Liver (tissue), 9 donors: ENCODE results near the gene TADA2A. TPM values are rescaled to one million over a fixed set of nuclear protein-coding genes. Genes with fewer than 3 reads are reported as not detected.

Experiments
- DNase-seq: peaks from one replicate; pipeline ENCODE4 v3.0.0-alpha.2; 2017; ENCODE audit warnings: low spot score
- H3K27ac ChIP-seq, 2 donors: one replicate each; pipeline ENCODE4 v1.7.0; 2013; ENCODE audit warnings: inconsistent platforms in 2 of 2, low read length in 2 of 2, control low read depth in 1 of 2, low read depth in 1 of 2, mild to moderate bottlenecking in 1 of 2
- H3K27me3 ChIP-seq, 4 donors: one replicate each; pipeline versions ENCODE4 v1.6.1 to v1.7.0; 2013; ENCODE audit warnings: low read length in 3 of 4, inconsistent platforms in 1 of 4, mild to moderate bottlenecking in 1 of 4, moderate library complexity in 1 of 4; ENCODE audit not compliant: control insufficient read depth in 4 of 4, insufficient read depth in 4 of 4
- H3K36me3 ChIP-seq, 4 donors: one replicate each; pipeline versions ENCODE4 v1.6.1 to v1.7.0; 2013; ENCODE audit warnings: low read length in 3 of 4, mild to moderate bottlenecking in 3 of 4, low read depth in 1 of 4, moderate library complexity in 1 of 4; ENCODE audit not compliant: control insufficient read depth in 4 of 4, insufficient read depth in 3 of 4
- H3K4me1 ChIP-seq, 4 donors: one replicate each; pipeline versions ENCODE4 v1.6.1 to v1.7.0; 2013; ENCODE audit warnings: low read length in 3 of 4, mild to moderate bottlenecking in 3 of 4, moderate library complexity in 1 of 4; ENCODE audit not compliant: control insufficient read depth in 4 of 4, insufficient read depth in 4 of 4
- H3K4me3 ChIP-seq, 3 donors: one replicate each; pipeline versions ENCODE4 v1.6.1 to v1.7.0; 2013; ENCODE audit warnings: low read length in 3 of 3, control low read depth in 1 of 3, low read depth in 1 of 3, mild to moderate bottlenecking in 1 of 3
- H3K9ac ChIP-seq, 2 donors: one replicate each; pipeline ENCODE4 v1.7.0; 2013; ENCODE audit warnings: low read length in 2 of 2, mild to moderate bottlenecking in 2 of 2, moderate library complexity in 2 of 2, control low read depth in 1 of 2, low read depth in 1 of 2
- H3K9me3 ChIP-seq, 4 donors: one replicate each; pipeline versions ENCODE4 v1.6.1 to v1.7.0; 2013; ENCODE audit warnings: low read length in 3 of 4; ENCODE audit not compliant: control insufficient read depth in 4 of 4
- EGR1 ChIP-seq, 2 donors: IDR thresholded peaks; 2 replicates each; pipeline ENCODE4 v1.6.1; 2016 to 2018; ENCODE audit warnings: antibody characterized with exemption in 2 of 2, low read depth in 2 of 2
- FOXA2 ChIP-seq: IDR thresholded peaks from 2 replicates; pipeline ENCODE4 v1.6.1; 2016; ENCODE audit warnings: antibody characterized with exemption
- GABPA ChIP-seq, 2 donors: IDR thresholded peaks in 1 of 2; conservative IDR thresholded peaks in 1 of 2; 2 replicates each; pipeline ENCODE4 v1.6.1; 2016; ENCODE audit warnings: antibody characterized with exemption in 2 of 2, mild to moderate bottlenecking in 1 of 2, moderate library complexity in 1 of 2
- HNF4A ChIP-seq, 2 donors: conservative IDR thresholded peaks; 2 replicates each; pipeline ENCODE4 v1.6.1; 2016; ENCODE audit warnings: antibody characterized with exemption in 2 of 2, mild to moderate bottlenecking in 2 of 2
- HNF4G ChIP-seq: IDR thresholded peaks from 2 replicates; pipeline ENCODE4 v1.6.1; 2016; ENCODE audit warnings: antibody characterized with exemption
- JUND ChIP-seq, 2 donors: IDR thresholded peaks; 2 replicates each; pipeline ENCODE4 v1.6.1; 2016; ENCODE audit warnings: antibody characterized with exemption in 2 of 2
- NR2F2 ChIP-seq: IDR thresholded peaks from 2 replicates; pipeline ENCODE4 v1.6.1; 2016; ENCODE audit warnings: antibody characterized with exemption
- RAD21 ChIP-seq, 2 donors: IDR thresholded peaks; 2 replicates each; pipeline ENCODE4 v1.6.1; 2016; ENCODE audit warnings: antibody characterized with exemption in 2 of 2, mild to moderate bottlenecking in 2 of 2
- RXRA ChIP-seq, 2 donors: IDR thresholded peaks; 2 replicates each; pipeline ENCODE4 v1.6.1; 2017 to 2018; ENCODE audit warnings: antibody characterized with exemption in 2 of 2, mild to moderate bottlenecking in 1 of 2
- SP1 ChIP-seq: IDR thresholded peaks from 2 replicates; pipeline ENCODE4 v1.6.1; 2018; ENCODE audit warnings: antibody characterized with exemption, mild to moderate bottlenecking
- TAF1 ChIP-seq: conservative IDR thresholded peaks from 2 replicates; pipeline ENCODE4 v1.6.1; 2016; ENCODE audit warnings: antibody characterized with exemption, mild to moderate bottlenecking
- YY1 ChIP-seq: IDR thresholded peaks from 2 replicates; pipeline ENCODE4 v1.6.1; 2016; ENCODE audit warnings: antibody characterized with exemption, mild to moderate bottlenecking
- WGBS: extraction: QIAGEN DNeasy Blood & Tissue Kit; methylation state at CpG from one replicate; pipeline ENCODE4 v1.1.7; 2013; 5-methylcytosine and 5-hydroxymethylcytosine counted together
- polyA plus RNA-seq, 2 donors: library from polyadenylated mRNA; stranded (reverse) in 1 of 2; unstranded in 1 of 2; fragments of 200-250 nt in 1 of 2; fragments of >200 nt in 1 of 2; fragmentation: Nextera tagmentation in 1 of 2; extraction: Ambion mirVana in 1 of 2; gene quantifications; one replicate each; pipeline versions ENCODE4 v1.2.1 to v1.2.3, GENCODE V29; 2013 to 2015
- total RNA-seq, 2 donors: library from RNA; depleted of rRNA; stranded (reverse); fragments of >200 nt; gene quantifications; one replicate each; pipeline ENCODE4 v1.2.3, GENCODE V29; 2014
- TF ChIP-seq, protein P1 (sequence below): IDR thresholded peaks from 2 replicates; pipeline ENCODE4 v1.6.1; 2016; ENCODE audit warnings: antibody characterized with exemption
- TF ChIP-seq, protein P2 (sequence below): IDR thresholded peaks from 2 replicates; pipeline ENCODE4 v1.6.1; 2016; ENCODE audit warnings: antibody characterized with exemption
- TF ChIP-seq, protein P3 (sequence below): fragments of 150-350 bp; IDR thresholded peaks from 2 replicates; pipeline ENCODE4 v1.5.1; 2017; ENCODE audit warnings: improper control_type of control experiment, low read depth, low read length; ENCODE audit not compliant: missing input control
- TF ChIP-seq, protein P4 (sequence below): IDR thresholded peaks from 2 replicates; pipeline ENCODE4 v1.6.1; 2016; ENCODE audit warnings: antibody characterized with exemption, mild to moderate bottlenecking
- TF ChIP-seq, protein P5 (sequence below): IDR thresholded peaks from 2 replicates; pipeline ENCODE4 v1.6.1; 2016; ENCODE audit warnings: antibody characterized with exemption
- donor health status: healthy.
- donor health status: healthy.
- donor health status: healthy.
- donor health status: healthy.
- donor health status: healthy.

The TADA2A gene
- total and polyA plus RNA-seq, 4 donors = 2.8 to 13.4 (median 8.2) TPM

DNA sequence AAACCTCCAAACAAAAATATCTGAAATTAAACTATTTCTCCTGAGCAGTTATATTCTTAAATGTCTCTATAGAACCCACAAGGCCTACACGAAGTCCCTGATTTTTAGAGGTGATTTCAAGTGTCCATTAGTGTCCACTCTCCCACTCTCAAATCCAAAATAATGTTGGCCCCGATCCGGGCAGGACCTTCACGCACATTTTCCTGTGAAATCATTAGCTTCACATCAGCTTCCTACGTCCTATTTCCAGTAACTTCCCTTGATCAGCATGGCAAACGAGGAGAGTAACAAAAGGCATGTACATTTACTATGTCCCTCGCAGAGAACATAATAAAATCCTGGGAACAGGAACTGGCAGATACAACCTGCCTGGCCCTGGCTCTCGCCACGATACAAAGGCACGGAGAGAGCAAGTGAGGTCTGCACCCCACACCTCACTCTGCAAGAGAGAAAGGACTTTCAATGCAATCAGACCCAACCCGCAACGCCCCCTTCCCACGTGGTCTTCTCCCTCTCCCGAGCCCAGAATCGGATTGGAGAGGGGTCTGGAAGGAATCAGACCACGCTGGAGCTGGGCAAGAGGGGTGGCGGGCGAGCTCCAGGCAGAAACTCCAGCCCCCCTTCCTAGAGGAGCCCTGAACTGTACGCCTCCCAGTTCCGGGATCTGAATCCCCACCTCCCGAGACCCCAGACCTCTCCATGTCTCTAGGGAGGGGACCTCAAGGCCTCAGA is 48.4 kb upstream of the TADA2A start:
- Histone ChIP-seq H3K27me3 (no peaks in the 10 kb centered on the region), H3K27ac (peak overlapping the region; percentile 91 to 97), H3K4me1 (peaks cover 2 to 32% (median 21%) of the 10 kb centered on the region in 4 donors), H3K36me3 (peaks cover 0 to 6% (median 2%) of the 10 kb centered on the region in 4 donors), H3K9me3 (no peaks in the 10 kb centered on the region), H3K4me3 (peak overlapping the region; percentile 78 to 94 (median 91)), H3K9ac (peak overlapping the region; percentile 86 to 90)
- 1% methylated on average over 21 of the region's 21 CpGs for WGBS
- TF ChIP-seq TAF1 (peak; percentile 45), RXRA (IDR thresholded peaks at IDR 0.05) (peak in 1 of 2 donors; percentile 9), FOXA2 (no peak), HNF4G (no peak), EGR1 (IDR thresholded peaks at IDR 0.05; ENCODE audit: low read depth in 2 of 2) (no peak)
- TF ChIP-seq, protein P1, sequence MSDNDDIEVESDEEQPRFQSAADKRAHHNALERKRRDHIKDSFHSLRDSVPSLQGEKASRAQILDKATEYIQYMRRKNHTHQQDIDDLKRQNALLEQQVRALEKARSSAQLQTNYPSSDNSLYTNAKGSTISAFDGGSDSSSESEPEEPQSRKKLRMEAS = peak; percentile 32
- peak; percentile 72 for DNase-seq

DNA sequence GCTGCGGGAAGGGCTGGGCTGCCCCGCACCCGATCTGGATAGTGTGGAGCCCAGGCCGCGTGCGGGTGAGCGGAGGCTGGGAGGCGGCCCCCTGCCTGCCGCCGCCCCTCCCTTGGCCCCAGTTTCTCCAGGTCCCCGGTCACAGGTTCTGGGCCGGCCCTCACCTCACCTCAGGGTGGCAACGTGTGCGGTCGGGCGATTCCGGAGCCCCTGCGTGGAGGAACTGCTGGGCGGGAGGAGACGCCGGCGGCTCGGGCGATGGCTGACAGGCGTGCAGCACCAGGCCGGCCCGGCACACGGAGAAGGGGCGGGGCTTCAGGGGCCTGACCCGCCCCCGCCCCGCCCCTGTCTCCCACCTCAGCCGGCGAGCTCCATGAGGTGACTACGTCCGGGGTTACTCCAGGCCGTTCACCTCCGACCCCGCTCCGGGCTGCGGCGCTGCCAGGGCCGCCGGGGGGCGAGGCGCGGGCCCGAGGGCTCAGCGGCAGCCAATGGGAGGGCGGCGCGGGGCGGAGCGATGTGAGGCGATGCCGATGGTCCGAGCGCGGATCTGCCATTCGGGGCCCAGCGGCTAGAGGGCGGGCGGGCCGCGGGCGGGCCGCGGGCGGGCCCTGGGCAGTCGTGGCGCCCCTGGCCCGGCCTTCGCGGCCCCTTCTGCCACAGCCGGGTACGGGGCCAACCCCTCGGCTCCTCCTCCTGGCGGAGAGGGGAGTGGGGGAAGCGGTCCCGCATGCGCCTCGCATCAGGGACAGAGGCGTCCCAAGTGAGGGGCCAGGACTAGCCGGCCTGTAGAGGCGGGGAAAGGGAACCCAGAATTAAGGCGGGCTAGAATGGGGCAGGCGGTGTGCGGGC is 47.6 kb upstream of the TADA2A start:
- DNase-seq = peak; percentile 96
- peaks cover 2 to 32% (median 21%) of the 10 kb centered on the region in 4 donors for H3K4me1 ChIP-seq
- H3K4me3 ChIP-seq = peak overlapping the region; percentile 78 to 94 (median 91)
- H3K36me3 ChIP-seq = peaks cover 0 to 2% (median 1%) of the 10 kb centered on the region in 4 donors
- H3K27ac ChIP-seq = peak overlapping the region; percentile 91 to 97
- no peaks in the 10 kb centered on the region for H3K27me3 ChIP-seq
- TF ChIP-seq, protein P2, sequence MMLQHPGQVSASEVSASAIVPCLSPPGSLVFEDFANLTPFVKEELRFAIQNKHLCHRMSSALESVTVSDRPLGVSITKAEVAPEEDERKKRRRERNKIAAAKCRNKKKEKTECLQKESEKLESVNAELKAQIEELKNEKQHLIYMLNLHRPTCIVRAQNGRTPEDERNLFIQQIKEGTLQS = no peak
- TF ChIP-seq FOXA2 (no peak), YY1 (peak; percentile 67), HNF4G (no peak), RAD21 (IDR thresholded peaks at IDR 0.05) (no peak), RXRA (IDR thresholded peaks at IDR 0.05) (peak; percentile 36 to 48), HNF4A (conservative IDR thresholded peaks at IDR 0.05) (peak in 1 of 2 donors; percentile 27), EGR1 (IDR thresholded peaks at IDR 0.05; ENCODE audit: low read depth in 2 of 2) (peak in 1 of 2 donors; percentile 38), SP1 (peak; percentile 29), NR2F2 (no peak), JUND (IDR thresholded peaks at IDR 0.05) (no peak), GABPA (IDR thresholded peaks at IDR 0.05 in 1 of 2, conservative IDR thresholded peaks at IDR 0.05 in 1 of 2) (peak in 1 of 2 donors; percentile 21)
- TF ChIP-seq, protein P1 = peak; percentile 24
- TF ChIP-seq, protein P3, sequence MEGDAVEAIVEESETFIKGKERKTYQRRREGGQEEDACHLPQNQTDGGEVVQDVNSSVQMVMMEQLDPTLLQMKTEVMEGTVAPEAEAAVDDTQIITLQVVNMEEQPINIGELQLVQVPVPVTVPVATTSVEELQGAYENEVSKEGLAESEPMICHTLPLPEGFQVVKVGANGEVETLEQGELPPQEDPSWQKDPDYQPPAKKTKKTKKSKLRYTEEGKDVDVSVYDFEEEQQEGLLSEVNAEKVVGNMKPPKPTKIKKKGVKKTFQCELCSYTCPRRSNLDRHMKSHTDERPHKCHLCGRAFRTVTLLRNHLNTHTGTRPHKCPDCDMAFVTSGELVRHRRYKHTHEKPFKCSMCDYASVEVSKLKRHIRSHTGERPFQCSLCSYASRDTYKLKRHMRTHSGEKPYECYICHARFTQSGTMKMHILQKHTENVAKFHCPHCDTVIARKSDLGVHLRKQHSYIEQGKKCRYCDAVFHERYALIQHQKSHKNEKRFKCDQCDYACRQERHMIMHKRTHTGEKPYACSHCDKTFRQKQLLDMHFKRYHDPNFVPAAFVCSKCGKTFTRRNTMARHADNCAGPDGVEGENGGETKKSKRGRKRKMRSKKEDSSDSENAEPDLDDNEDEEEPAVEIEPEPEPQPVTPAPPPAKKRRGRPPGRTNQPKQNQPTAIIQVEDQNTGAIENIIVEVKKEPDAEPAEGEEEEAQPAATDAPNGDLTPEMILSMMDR = peak; percentile 40
- TF ChIP-seq, protein P4, sequence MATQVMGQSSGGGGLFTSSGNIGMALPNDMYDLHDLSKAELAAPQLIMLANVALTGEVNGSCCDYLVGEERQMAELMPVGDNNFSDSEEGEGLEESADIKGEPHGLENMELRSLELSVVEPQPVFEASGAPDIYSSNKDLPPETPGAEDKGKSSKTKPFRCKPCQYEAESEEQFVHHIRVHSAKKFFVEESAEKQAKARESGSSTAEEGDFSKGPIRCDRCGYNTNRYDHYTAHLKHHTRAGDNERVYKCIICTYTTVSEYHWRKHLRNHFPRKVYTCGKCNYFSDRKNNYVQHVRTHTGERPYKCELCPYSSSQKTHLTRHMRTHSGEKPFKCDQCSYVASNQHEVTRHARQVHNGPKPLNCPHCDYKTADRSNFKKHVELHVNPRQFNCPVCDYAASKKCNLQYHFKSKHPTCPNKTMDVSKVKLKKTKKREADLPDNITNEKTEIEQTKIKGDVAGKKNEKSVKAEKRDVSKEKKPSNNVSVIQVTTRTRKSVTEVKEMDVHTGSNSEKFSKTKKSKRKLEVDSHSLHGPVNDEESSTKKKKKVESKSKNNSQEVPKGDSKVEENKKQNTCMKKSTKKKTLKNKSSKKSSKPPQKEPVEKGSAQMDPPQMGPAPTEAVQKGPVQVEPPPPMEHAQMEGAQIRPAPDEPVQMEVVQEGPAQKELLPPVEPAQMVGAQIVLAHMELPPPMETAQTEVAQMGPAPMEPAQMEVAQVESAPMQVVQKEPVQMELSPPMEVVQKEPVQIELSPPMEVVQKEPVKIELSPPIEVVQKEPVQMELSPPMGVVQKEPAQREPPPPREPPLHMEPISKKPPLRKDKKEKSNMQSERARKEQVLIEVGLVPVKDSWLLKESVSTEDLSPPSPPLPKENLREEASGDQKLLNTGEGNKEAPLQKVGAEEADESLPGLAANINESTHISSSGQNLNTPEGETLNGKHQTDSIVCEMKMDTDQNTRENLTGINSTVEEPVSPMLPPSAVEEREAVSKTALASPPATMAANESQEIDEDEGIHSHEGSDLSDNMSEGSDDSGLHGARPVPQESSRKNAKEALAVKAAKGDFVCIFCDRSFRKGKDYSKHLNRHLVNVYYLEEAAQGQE = peak; percentile 78
- TF ChIP-seq, protein P5, sequence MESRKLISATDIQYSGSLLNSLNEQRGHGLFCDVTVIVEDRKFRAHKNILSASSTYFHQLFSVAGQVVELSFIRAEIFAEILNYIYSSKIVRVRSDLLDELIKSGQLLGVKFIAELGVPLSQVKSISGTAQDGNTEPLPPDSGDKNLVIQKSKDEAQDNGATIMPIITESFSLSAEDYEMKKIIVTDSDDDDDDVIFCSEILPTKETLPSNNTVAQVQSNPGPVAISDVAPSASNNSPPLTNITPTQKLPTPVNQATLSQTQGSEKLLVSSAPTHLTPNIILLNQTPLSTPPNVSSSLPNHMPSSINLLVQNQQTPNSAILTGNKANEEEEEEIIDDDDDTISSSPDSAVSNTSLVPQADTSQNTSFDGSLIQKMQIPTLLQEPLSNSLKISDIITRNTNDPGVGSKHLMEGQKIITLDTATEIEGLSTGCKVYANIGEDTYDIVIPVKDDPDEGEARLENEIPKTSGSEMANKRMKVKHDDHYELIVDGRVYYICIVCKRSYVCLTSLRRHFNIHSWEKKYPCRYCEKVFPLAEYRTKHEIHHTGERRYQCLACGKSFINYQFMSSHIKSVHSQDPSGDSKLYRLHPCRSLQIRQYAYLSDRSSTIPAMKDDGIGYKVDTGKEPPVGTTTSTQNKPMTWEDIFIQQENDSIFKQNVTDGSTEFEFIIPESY = no peak
- no peaks in the 10 kb centered on the region for H3K9me3 ChIP-seq
- H3K9ac ChIP-seq = peak overlapping the region; percentile 69 to 86
- WGBS = under 1% methylated on average over 88 of the region's 88 CpGs
